Skeletal muscle satellite cell (primary cell): ENCODE data around the gene TTC21B.

Experiments
- H3K27me3 ChIP-seq: 2 replicates; pipeline ENCODE4 v1.7.0; 2013; ENCODE audit warnings: low read length; ENCODE audit not compliant: control insufficient read depth, insufficient read depth
- H3K36me3 ChIP-seq: 2 replicates; pipeline ENCODE4 v1.7.0; 2013; ENCODE audit warnings: mild to moderate bottlenecking, control low read depth, low read length; ENCODE audit not compliant: insufficient read depth
- H3K4me1 ChIP-seq: 2 replicates; pipeline ENCODE4 v1.7.0; 2013; ENCODE audit warnings: low read length; ENCODE audit not compliant: control insufficient read depth, insufficient read depth
- H3K4me2 ChIP-seq: 2 replicates; pipeline ENCODE4 v1.7.0; 2013; ENCODE audit warnings: mild to moderate bottlenecking, low read length
- H3K4me3 ChIP-seq: 2 replicates; pipeline ENCODE4 v1.7.0; 2013; ENCODE audit warnings: low read length
- H3K9ac ChIP-seq: 2 replicates; pipeline ENCODE4 v1.7.0; 2013; ENCODE audit warnings: mild to moderate bottlenecking, low read depth, low read length, moderate library complexity
- H3K9me3 ChIP-seq: replicated peaks from 2 replicates; pipeline ENCODE4 v1.7.0; 2013; ENCODE audit warnings: mild to moderate bottlenecking, control low read depth, low read length

TTC21B gene

GRCh38 chr2:165886487-165887146, 67.0 kb downstream of the TTC21B start:
- H3K4me1 ChIP-seq = no peaks in the 10 kb centered on the region
- no peak overlapping the region for H3K4me2 ChIP-seq
- no peak overlapping the region for H3K9ac ChIP-seq
- no peak overlapping the region for H3K4me3 ChIP-seq
- H3K27me3 ChIP-seq = no peaks in the 10 kb centered on the region
- H3K36me3 ChIP-seq = peaks cover 17% of the 10 kb centered on the region
- no peaks in the 10 kb centered on the region for H3K9me3 ChIP-seq

- H3K4me3 ChIP-seq = no peak overlapping the region
- no peaks in the 10 kb centered on the region for H3K4me1 ChIP-seq
- H3K36me3 ChIP-seq = peaks cover 3% of the 10 kb centered on the region
- no peak overlapping the region for H3K9ac ChIP-seq
- no peak overlapping the region for H3K4me2 ChIP-seq
- no peaks in the 10 kb centered on the region for H3K9me3 ChIP-seq
- H3K27me3 ChIP-seq = no peaks in the 10 kb centered on the region
Observed at GRCh38 chr2:165877565-165878550, 75.7 kb downstream of the TTC21B start.

GRCh38 chr2:165876712-165877111, 76.9 kb downstream of the TTC21B start:
- Histone ChIP-seq H3K36me3 (peaks cover 3% of the 10 kb centered on the region), H3K27me3 (no peaks in the 10 kb centered on the region), H3K4me3 (no peak overlapping the region), H3K4me2 (no peak overlapping the region), H3K4me1 (no peaks in the 10 kb centered on the region), H3K9ac (no peak overlapping the region), H3K9me3 (no peaks in the 10 kb centered on the region)

- no peaks in the 10 kb centered on the region for H3K27me3 ChIP-seq
- peaks cover 3% of the 10 kb centered on the region for H3K36me3 ChIP-seq
- no peaks in the 10 kb centered on the region for H3K4me1 ChIP-seq
Observed at GRCh38 chr2:165876269-165876668, 77.3 kb downstream of the TTC21B start.

DNA sequence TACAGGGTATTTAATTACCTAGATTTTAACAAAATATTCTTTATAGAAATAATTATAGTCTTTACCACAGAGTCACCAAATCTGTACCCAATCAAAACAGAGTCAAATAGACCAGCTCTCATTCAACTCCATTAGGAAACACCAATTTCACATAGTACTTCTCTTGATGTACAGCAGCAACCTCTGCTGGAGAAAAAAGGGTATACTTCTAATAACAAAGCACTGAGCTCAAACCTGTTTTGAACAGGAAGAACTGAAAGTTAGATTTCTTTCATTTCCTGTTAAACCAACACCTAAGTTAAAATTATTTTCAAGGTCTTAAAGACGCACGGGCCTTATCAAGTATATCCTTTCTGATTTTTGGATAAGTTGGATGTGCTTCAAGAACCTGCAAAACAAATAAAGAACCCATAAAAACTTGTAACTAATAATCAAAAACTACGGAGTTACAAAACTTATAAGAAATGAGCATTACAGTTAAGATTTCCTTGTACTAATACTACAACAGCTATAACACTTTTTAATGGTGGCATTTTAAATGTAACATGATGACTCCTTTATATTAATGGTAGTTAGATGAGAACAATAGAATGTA, 79.0 kb downstream of the TTC21B start:
- Histone ChIP-seq H3K4me3 (no peak overlapping the region), H3K27me3 (no peaks in the 10 kb centered on the region), H3K36me3 (peaks cover 3% of the 10 kb centered on the region), H3K4me2 (no peak overlapping the region), H3K9ac (no peak overlapping the region), H3K9me3 (no peaks in the 10 kb centered on the region), H3K4me1 (no peaks in the 10 kb centered on the region)

More at GRCh38 chr2:165876269-165876668, 77.3 kb downstream of the TTC21B start:
- no peak overlapping the region for H3K4me2 ChIP-seq
- H3K9me3 ChIP-seq = no peaks in the 10 kb centered on the region
- H3K4me3 ChIP-seq = no peak overlapping the region
- no peak overlapping the region for H3K9ac ChIP-seq

GRCh38 chr2:165872101-165872791, 81.3 kb downstream of the TTC21B start:
- no peak overlapping the region for H3K9ac ChIP-seq
- H3K36me3 ChIP-seq = peaks cover under 1% of the 10 kb centered on the region
- no peak overlapping the region for H3K4me2 ChIP-seq
- H3K27me3 ChIP-seq = no peaks in the 10 kb centered on the region
- H3K4me3 ChIP-seq = no peak overlapping the region
- no peaks in the 10 kb centered on the region for H3K4me1 ChIP-seq
- H3K9me3 ChIP-seq = no peaks in the 10 kb centered on the region

- Histone ChIP-seq H3K27me3 (no peaks in the 10 kb centered on the region), H3K4me2 (no peak overlapping the region), H3K9ac (no peak overlapping the region), H3K9me3 (no peaks in the 10 kb centered on the region), H3K4me1 (no peaks in the 10 kb centered on the region), H3K36me3 (no peaks in the 10 kb centered on the region), H3K4me3 (no peak overlapping the region)
Observed at GRCh38 chr2:165871025-165871424, 82.6 kb downstream of the TTC21B start.

- Histone ChIP-seq H3K36me3 (no peaks in the 10 kb centered on the region), H3K4me3 (no peak overlapping the region), H3K27me3 (no peaks in the 10 kb centered on the region), H3K9ac (no peak overlapping the region), H3K4me2 (no peak overlapping the region), H3K9me3 (no peaks in the 10 kb centered on the region), H3K4me1 (no peaks in the 10 kb centered on the region)
Observed at GRCh38 chr2:165870346-165870745, 83.2 kb downstream of the TTC21B start.

DNA sequence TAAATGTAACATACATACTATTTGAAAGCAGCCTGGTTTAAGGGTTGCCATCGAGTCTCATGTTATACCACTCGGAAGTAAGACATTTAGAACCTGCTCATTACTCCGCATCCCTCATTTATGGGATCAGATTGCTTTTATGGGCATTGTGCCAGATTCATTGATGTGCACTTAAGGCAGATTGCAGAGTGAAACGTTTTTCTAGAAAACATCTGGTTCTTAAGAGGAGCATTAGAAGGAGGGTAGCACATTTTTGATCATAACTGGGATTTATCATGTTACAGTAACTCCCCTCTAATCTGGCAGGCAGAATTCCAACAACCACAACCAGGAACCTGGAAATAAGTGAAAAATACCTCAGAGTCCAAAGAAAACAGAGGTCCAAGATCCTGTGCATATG, 85.4 kb downstream of the TTC21B start:
- Histone ChIP-seq H3K4me3 (no peak overlapping the region), H3K36me3 (no peaks in the 10 kb centered on the region), H3K9me3 (no peaks in the 10 kb centered on the region), H3K9ac (no peak overlapping the region), H3K27me3 (no peaks in the 10 kb centered on the region), H3K4me2 (no peak overlapping the region), H3K4me1 (no peaks in the 10 kb centered on the region)

- H3K4me2 ChIP-seq = no peak overlapping the region
- H3K27me3 ChIP-seq = no peaks in the 10 kb centered on the region
- no peaks in the 10 kb centered on the region for H3K4me1 ChIP-seq
- H3K9me3 ChIP-seq = no peaks in the 10 kb centered on the region
- no peak overlapping the region for H3K4me3 ChIP-seq
- no peak overlapping the region for H3K9ac ChIP-seq
- no peaks in the 10 kb centered on the region for H3K36me3 ChIP-seq
Observed at GRCh38 chr2:165864296-165864695, 89.3 kb downstream of the TTC21B start.

GRCh38 chr2:165863810-165864261, 89.7 kb downstream of the TTC21B start:
- no peak overlapping the region for H3K9ac ChIP-seq
- no peaks in the 10 kb centered on the region for H3K36me3 ChIP-seq
- H3K4me3 ChIP-seq = no peak overlapping the region
- H3K4me1 ChIP-seq = no peaks in the 10 kb centered on the region
- H3K4me2 ChIP-seq = no peak overlapping the region
- no peaks in the 10 kb centered on the region for H3K9me3 ChIP-seq
- H3K27me3 ChIP-seq = no peaks in the 10 kb centered on the region
